Measurements from ENCODE around the gene DNAJC1. TPM values are rescaled to one million over a fixed set of nuclear protein-coding genes. Genes with fewer than 3 reads are reported as not detected.

Gene DNAJC1
- total RNA-seq, 4 donors from 2014 or later = 22.8 to 101 (median 49.4) TPM

- no peak for TF ChIP-seq POLR2A (IDR thresholded peaks at IDR 0.05)
- intact Hi-C loops (cut with DNase I; ENCODE audit: low total_unique reads) = no loop called here
- 93 to 97% methylated on average over 7 of the region's 7 CpGs for WGBS, 2 donors
- H3K4me3 ChIP-seq (ENCODE audit: low read depth, poor library complexity, severe bottlenecking) = no peak overlapping the region
- no peak for DNase-seq (ENCODE audit: low spot score in 2 of 2)
These were observed 26.8 kb downstream of the DNAJC1 start for GRCh38 chr10:21976739-21977138.

- intact Hi-C loops (cut with DNase I; ENCODE audit: low total_unique reads) = no loop called here
- H3K4me3 ChIP-seq (ENCODE audit: low read depth, poor library complexity, severe bottlenecking) = no peak overlapping the region
- 86 to 92% methylated on average over 2 of the region's 2 CpGs for WGBS, 2 donors
- DNase-seq (ENCODE audit: low spot score in 2 of 2) = no peak
- TF ChIP-seq, protein P1, sequence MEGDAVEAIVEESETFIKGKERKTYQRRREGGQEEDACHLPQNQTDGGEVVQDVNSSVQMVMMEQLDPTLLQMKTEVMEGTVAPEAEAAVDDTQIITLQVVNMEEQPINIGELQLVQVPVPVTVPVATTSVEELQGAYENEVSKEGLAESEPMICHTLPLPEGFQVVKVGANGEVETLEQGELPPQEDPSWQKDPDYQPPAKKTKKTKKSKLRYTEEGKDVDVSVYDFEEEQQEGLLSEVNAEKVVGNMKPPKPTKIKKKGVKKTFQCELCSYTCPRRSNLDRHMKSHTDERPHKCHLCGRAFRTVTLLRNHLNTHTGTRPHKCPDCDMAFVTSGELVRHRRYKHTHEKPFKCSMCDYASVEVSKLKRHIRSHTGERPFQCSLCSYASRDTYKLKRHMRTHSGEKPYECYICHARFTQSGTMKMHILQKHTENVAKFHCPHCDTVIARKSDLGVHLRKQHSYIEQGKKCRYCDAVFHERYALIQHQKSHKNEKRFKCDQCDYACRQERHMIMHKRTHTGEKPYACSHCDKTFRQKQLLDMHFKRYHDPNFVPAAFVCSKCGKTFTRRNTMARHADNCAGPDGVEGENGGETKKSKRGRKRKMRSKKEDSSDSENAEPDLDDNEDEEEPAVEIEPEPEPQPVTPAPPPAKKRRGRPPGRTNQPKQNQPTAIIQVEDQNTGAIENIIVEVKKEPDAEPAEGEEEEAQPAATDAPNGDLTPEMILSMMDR (IDR thresholded peaks at IDR 0.05) = no peak
- no peak for TF ChIP-seq POLR2A (IDR thresholded peaks at IDR 0.05)
These were observed 27.2 kb downstream of the DNAJC1 start for GRCh38 chr10:21976280-21976679.

- 72 to 85% methylated on average over 1 of the region's 1 CpG for WGBS, 2 donors
- TF ChIP-seq POLR2A (IDR thresholded peaks at IDR 0.05) = no peak
- TF ChIP-seq, protein P1 (IDR thresholded peaks at IDR 0.05) = no peak
- H3K4me3 ChIP-seq (ENCODE audit: low read depth, poor library complexity, severe bottlenecking) = no peak overlapping the region
- DNase-seq (ENCODE audit: low spot score in 2 of 2) = no peak
- intact Hi-C loops (cut with DNase I; ENCODE audit: low total_unique reads) = no loop called here
These were observed 28.0 kb downstream of the DNAJC1 start for GRCh38 chr10:21975378-21975990.

- no peak for TF ChIP-seq POLR2A (IDR thresholded peaks at IDR 0.05)
- TF ChIP-seq, protein P1 (IDR thresholded peaks at IDR 0.05) = no peak
- no peak for DNase-seq (ENCODE audit: low spot score in 2 of 2)
- intact Hi-C loops (cut with DNase I; ENCODE audit: low total_unique reads) = no loop called here
- WGBS, 2 donors = 90 to 94% methylated on average over 1 of the region's 1 CpG
- H3K4me3 ChIP-seq (ENCODE audit: low read depth, poor library complexity, severe bottlenecking) = no peak overlapping the region
These were observed 30.9 kb downstream of the DNAJC1 start for GRCh38 chr10:21972584-21972983.

GRCh38 chr10:21969326-21970287, 33.9 kb downstream of the DNAJC1 start:
- H3K4me3 ChIP-seq (ENCODE audit: low read depth, poor library complexity, severe bottlenecking) = no peak overlapping the region
- TF ChIP-seq, protein P1 (IDR thresholded peaks at IDR 0.05) = no peak
- TF ChIP-seq POLR2A (IDR thresholded peaks at IDR 0.05) = no peak
- WGBS, 2 donors = 93 to 96% methylated on average over 5 of the region's 5 CpGs
- DNase-seq (ENCODE audit: low spot score in 2 of 2) = no peak
- intact Hi-C loops (cut with DNase I; ENCODE audit: low total_unique reads) = no loop called here

DNA sequence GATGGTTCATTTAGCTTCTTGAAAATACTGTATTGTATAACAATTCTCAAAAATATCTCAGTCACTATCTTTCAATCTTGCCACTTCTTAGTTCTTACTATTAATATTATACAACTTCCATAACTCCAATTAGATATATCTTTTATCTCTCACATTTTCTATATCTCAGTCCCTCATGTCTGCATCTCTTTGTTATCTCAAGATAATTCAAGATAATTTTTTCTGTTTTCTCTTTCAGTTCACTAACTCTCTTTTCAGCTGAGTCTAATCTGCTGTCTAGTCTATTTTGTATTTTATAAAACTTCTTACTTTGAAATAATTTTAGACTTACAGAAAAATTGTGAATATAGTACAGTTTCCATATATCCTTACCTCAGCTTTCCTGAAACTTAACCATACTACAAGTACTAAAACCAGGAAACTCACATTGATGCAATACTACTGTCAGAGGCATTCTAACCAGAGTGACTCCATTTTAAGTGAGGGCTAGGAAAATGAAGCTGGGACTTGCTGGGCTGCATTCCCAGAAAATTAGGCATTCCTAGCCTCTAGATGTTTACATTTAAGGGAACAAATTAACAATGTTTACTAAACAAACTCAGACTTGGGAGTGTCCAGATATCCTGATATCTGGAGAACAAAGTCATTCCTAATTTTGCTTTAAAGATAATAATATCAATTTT, 38.4 kb downstream of the DNAJC1 start:
- TF ChIP-seq, protein P1 (IDR thresholded peaks at IDR 0.05) = no peak
- TF ChIP-seq POLR2A (IDR thresholded peaks at IDR 0.05) = no peak
- H3K4me3 ChIP-seq (ENCODE audit: low read depth, poor library complexity, severe bottlenecking) = no peak overlapping the region
- DNase-seq (ENCODE audit: low spot score in 2 of 2) = no peak
- intact Hi-C loops (cut with DNase I; ENCODE audit: low total_unique reads) = no loop called here

Data from lower leg skin (tissue), 4 donors.